Activated naive CD8-positive, alpha-beta T cell treated with anti-CD3 and anti-CD28 coated beads, Interleukin-2, amount 50 U/mL, for 16 hours (primary cell): Measurements from ENCODE around the gene TENT5C.

ENCODE experiments used
- DNase-seq: peaks from one replicate; pipeline ENCODE4 v3.0.0-alpha.2; 2020; ENCODE audit warnings: low read depth, low spot score

Gene TENT5C

GRCh38 chr1:117592155-117592554 lies 13.7 kb upstream of the TENT5C start:
- no peak for DNase-seq

DNA sequence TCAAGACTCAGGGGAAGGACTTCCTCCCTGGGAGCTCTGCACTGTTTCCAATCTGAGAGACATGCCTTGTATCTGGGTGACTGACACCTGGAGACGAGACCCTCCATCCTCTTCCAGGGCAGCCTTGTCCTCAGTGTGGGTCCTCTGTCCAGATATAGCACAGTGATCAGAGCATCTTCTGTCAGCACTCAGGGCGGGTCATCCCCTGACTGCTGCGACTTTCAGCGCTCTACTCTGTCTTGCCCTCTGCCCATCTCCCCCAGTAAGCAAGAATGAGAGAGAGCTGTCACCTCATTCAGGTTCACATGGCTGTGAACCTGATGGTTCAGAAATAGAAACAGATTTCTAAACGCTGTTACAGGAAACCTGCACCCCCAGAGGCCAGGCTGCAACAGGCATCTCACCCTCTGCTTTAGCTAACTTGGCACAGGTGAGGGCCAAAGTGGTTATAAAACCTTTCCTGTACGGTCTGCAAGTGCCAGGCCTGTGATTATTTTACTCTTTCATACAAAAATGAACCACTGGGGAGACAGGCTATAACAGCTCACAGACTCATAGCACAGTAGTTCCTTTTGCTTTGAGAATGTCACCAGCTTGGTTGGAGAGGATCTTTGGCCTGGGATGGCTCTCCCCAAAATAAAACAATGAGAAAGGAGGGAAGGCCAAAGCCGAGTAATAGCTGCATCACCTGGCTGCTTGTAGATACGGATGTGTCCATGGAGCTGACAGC lies 11.4 kb upstream of the TENT5C start:
- DNase-seq = no peak

GRCh38 chr1:117596023-117596720 lies 9.7 kb upstream of the TENT5C start:
- DNase-seq = no peak

GRCh38 chr1:117598489-117598888 lies 7.4 kb upstream of the TENT5C start:
- DNase-seq = no peak

- no peak for DNase-seq
Observed at GRCh38 chr1:117599286-117600221, 6.3 kb upstream of the TENT5C start.

- no peak for DNase-seq
Observed at GRCh38 chr1:117600325-117600943, 5.4 kb upstream of the TENT5C start.

GRCh38 chr1:117600966-117601365 lies 4.9 kb upstream of the TENT5C start:
- DNase-seq = no peak

- no peak for DNase-seq
Observed at GRCh38 chr1:117602862-117603261, 3.0 kb upstream of the TENT5C start.

DNA sequence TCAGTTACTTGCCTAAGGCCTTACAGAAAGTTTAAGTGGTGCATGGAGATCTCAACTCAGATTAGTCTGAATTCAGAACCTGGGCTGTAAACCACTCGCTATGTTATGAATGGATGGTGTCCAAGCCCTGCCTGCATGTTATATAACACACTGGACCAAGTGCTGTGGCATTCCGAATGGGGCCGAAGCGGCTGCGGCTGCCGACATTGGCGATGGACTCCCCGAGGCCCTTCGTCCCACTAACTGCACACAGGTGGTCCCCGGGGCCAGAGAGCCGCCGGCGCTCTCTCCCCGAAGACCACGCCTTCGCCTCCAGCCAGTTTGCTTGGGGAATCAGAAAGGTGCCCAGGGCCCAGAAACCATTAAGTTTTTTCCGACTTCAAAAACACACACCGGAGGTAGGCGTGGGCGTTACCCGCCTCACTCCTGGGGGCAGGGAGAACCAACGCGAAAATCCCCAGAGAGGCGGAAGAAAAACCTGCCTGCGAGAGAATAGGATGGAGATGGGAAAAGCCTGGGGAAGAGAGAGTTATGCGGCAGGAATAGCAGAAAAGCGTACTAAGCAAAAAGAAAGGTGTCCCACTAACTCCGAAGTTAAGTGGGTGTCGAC lies 579 bp upstream of the TENT5C start:
- peak; percentile 32 for DNase-seq

GRCh38 chr1:117606649-117607430 lies 992 bp downstream of the TENT5C start:
- no peak for DNase-seq

- no peak for DNase-seq
Observed at GRCh38 chr1:117607471-117607870, 1.6 kb downstream of the TENT5C start.

DNA sequence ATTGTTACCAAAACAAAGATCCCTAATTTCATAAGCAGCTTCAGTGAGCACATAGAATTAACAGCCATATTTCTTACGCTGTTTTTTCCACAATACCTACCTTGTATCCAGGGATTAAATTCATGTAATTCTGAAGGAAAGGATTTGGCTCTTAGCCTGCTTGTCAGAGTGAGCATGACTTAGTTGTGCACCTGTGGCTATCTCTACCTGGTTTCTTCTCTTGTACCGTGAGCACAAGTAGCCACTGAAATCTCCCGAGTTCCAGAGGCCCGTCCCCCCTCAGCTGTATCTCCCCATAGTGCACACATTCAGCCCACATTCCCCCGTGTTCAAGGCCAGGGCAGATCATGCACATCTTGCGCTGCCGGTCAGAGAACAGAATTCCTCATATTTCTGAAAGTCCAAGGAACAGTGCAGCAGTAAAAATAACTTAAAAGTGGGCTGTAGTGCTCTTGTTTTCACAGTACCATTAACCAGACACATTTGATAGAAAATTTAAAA lies 2.3 kb downstream of the TENT5C start:
- DNase-seq = no peak

- no peak for DNase-seq
Observed at GRCh38 chr1:117608758-117609157, 2.9 kb downstream of the TENT5C start.

DNA sequence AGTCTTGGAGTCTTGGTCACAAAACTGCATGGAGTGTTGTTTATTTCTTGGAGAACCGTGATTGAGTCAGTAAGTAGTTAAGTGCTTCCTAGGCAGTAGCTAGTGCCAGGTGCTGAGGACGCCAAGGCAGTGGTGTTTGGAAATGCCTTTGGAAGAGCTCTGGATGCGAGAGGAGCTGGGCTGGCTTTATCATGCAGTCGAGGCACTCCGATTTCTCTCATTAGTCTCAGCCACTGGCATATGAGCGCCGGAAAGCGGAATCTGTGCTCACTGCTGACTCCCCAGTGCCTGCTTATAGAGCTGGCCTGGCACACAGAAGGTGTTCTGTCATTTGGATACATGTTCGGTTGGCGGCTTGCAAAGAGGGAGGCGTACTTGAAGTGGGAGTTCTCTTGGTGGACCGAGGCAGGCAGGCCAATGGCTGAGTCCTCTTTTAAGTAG lies 3.6 kb downstream of the TENT5C start:
- DNase-seq = no peak

GRCh38 chr1:117610036-117610435 lies 4.2 kb downstream of the TENT5C start:
- DNase-seq = no peak

DNA sequence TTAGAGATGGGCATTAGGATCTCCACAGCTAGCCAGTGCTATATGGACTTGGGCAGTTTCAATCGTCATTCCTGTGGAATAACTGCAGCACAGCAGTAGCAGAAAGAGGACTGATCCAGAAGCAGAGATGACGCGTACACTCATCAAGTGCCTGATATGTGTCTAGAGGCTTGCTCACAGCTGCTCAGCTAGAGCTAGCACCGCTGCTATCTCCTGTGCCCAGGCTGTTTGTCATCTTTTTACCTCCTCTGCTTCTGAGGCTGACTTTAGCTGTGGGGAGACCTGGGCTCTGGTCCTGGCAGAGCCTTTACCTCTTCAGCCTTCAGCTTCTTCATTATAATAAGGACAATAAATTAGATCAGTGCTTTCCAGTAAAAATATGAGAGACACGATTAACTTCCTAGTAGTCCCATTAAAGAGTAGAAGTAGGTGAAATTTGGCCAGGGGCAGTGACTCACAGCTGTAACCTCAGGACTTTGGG lies 5.3 kb downstream of the TENT5C start:
- DNase-seq = no peak

GRCh38 chr1:117611894-117612483 lies 6.1 kb downstream of the TENT5C start:
- DNase-seq = no peak

- DNase-seq = no peak
Observed at GRCh38 chr1:117612517-117613248, 6.8 kb downstream of the TENT5C start.
